NCI-H524 treated with DMSO at 0.1 percent for 48 hours (cell line): ENCODE measurements around the gene ERVV-1.
"Not testable (repeated sequence)": the region's sequence is repeated elsewhere in the genome, so short reads cannot be mapped to it uniquely, and the experiment has no call there.

Experiments used
- DNase-seq: peaks from one replicate; lab custom pipeline; 2025; lab: John Stamatoyannopoulos, UW

The ERVV-1 gene

DNA sequence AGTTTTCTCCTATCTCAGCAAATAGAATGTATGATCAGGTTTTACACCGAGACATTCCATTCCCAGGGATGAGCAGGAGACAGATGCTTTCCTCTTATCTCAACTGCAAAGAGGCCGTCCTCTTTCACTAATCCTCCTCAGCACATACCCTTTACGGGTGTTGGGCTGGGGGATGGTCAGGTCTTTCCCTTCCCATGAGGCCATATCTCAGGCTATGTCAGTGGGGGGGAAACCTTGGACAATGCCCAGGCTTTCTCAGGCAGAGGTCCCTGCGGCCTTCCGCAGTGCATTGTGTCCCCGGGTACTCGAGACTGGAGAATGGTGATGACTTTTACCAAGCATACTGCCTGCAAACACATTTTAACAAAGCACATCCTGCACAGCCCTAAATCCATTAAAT lies 14.6 kb downstream of the ERVV-1 start:
- DNase-seq = not testable (repeated sequence)

DNA sequence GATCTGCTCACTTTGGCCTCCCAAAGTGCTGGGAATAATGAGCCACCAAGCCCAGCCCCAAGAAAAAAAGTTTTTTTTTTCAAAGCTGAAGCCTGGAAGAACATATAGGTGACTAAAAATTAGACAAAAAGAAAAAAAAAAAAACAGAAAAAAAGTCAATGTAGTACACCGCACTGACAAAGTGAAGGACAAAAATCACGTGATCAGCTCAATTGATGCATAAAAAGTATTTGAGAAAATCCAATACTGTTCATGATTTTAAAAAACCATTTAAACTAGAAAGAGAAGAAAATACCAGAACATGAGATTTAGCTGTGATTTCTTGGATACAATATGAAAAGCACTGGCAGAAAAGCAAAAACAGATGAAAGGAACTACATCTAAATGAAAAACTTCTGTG lies 20.3 kb downstream of the ERVV-1 start:
- no peak for DNase-seq

GRCh38 chr19:53034948-53035675 lies 21.4 kb downstream of the ERVV-1 start:
- DNase-seq = no peak

DNA sequence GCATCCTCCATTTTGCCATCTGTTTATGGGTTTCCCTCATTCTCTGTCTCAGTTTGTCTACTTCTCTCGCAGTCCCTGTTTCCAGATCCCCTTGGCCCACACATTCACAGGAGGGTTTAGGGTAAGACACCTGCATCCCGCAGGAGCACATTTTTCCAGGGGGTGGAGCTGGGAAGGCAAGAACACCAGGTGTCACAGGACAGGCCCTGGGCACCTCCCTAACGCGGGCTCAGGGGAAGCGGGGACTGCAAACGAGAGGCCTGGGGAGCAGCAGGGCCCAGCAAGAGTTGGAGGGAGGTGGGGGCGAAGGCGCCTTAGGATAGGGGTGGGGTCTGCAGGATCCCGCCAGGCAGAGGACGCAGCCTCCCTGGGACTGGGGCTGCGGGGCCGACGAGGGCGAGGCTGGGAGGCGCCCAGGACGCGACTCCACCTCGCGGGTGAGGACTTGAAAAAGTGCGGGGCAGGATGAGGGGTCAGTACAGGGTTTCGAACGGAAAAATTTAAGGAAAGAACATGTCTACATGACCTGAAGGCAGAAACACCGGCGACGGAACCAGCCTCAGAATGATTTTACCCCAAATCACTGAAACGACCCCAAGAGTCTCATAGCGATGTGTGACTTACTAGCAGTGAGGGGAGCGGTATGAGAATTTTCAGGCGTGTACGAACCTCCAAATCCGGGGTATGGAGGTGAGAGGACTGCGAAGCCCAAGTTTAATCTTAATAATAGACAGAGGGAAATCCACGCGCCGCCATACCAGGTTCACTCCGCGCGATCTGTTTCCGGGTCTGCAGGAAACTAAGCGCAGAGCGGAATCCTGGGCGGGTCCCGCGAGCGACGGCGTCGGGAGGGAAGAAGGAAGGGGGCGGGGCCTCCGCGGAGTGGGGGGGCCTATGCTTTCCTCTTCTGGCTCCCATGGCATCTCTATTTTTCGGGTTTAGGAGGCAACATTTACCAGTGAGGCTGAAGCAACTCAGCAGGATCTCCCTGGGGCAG lies 23.7 kb downstream of the ERVV-1 start:
- DNase-seq = no peak

- no peak for DNase-seq
These were observed 27.6 kb downstream of the ERVV-1 start for GRCh38 chr19:53041366-53041765.

DNA sequence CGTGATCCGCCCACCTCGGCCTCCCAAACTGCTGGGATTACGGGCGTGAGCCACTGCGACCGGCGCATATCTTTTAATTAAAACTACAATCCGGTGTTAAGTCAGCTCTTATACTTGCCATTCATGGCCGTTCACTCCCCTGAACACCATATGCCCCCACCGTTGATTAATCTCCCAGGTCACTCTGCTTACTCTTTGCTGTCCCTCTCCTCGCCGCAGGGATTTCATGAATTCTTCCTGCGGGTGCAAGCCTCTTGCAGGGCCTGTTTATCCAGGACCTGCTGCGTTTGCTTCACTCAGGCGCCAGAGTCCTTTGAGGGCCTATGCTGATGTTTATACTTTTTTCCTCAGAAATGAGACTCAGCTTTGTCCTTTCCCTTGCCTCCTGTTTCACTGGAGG lies 31.8 kb downstream of the ERVV-1 start:
- no peak for DNase-seq

- no peak for DNase-seq
These were observed 33.7 kb downstream of the ERVV-1 start for GRCh38 chr19:53047379-53047778.

- no peak for DNase-seq
These were observed 41.4 kb downstream of the ERVV-1 start for GRCh38 chr19:53055117-53055516.

GRCh38 chr19:53057904-53058580 lies 44.3 kb downstream of the ERVV-1 start:
- no peak for DNase-seq
